ENCODE measurements around the gene AP2S1.
"Not testable (repeated sequence)": the region's sequence is repeated elsewhere in the genome, so short reads cannot be mapped to it uniquely, and the experiment has no call there.

The AP2S1 gene

GRCh38 chr19:46804432-46804831 lies 46.2 kb downstream of the AP2S1 start:
- DNase-seq (ENCODE audit: low spot score) = not testable (repeated sequence)

- DNase-seq (ENCODE audit: low spot score) = no peak
Measured at GRCh38 chr19:46803555-46803954, 47.1 kb downstream of the AP2S1 start.

GRCh38 chr19:46802152-46802551 lies 48.5 kb downstream of the AP2S1 start:
- DNase-seq (ENCODE audit: low spot score) = no peak

- no peak for DNase-seq (ENCODE audit: low spot score)
Measured at GRCh38 chr19:46798713-46799112, 51.9 kb downstream of the AP2S1 start.

GRCh38 chr19:46797881-46798280 lies 52.8 kb downstream of the AP2S1 start:
- no peak for DNase-seq (ENCODE audit: low spot score)

GRCh38 chr19:46791944-46792343 lies 58.7 kb downstream of the AP2S1 start:
- DNase-seq (ENCODE audit: low spot score) = no peak

- DNase-seq (ENCODE audit: low spot score) = no peak
Measured at GRCh38 chr19:46789371-46789770, 61.3 kb downstream of the AP2S1 start.

- no peak for DNase-seq (ENCODE audit: low spot score)
Measured at GRCh38 chr19:46788968-46789338, 61.7 kb downstream of the AP2S1 start.

- DNase-seq (ENCODE audit: low spot score) = peak; percentile 89
Measured at GRCh38 chr19:46788262-46788967, 62.2 kb downstream of the AP2S1 start, which contains the start of gene SLC1A5. Gene SLC1A5 (minus strand): TSS chr19:46788594. CDS start chr19:46787965, 629 bp downstream.
